UCSD-AML1 (cell line): Measurements from ENCODE around the gene AP2A2.
"Not testable (repeated sequence)": the region's sequence is repeated elsewhere in the genome, so short reads cannot be mapped to it uniquely, and the experiment has no call there.

Experiments
- DNase-seq: peaks from one replicate; lab custom pipeline; 2025; ENCODE audit not compliant: unreplicated experiment; lab: John Stamatoyannopoulos, UW

The AP2A2 gene

DNA sequence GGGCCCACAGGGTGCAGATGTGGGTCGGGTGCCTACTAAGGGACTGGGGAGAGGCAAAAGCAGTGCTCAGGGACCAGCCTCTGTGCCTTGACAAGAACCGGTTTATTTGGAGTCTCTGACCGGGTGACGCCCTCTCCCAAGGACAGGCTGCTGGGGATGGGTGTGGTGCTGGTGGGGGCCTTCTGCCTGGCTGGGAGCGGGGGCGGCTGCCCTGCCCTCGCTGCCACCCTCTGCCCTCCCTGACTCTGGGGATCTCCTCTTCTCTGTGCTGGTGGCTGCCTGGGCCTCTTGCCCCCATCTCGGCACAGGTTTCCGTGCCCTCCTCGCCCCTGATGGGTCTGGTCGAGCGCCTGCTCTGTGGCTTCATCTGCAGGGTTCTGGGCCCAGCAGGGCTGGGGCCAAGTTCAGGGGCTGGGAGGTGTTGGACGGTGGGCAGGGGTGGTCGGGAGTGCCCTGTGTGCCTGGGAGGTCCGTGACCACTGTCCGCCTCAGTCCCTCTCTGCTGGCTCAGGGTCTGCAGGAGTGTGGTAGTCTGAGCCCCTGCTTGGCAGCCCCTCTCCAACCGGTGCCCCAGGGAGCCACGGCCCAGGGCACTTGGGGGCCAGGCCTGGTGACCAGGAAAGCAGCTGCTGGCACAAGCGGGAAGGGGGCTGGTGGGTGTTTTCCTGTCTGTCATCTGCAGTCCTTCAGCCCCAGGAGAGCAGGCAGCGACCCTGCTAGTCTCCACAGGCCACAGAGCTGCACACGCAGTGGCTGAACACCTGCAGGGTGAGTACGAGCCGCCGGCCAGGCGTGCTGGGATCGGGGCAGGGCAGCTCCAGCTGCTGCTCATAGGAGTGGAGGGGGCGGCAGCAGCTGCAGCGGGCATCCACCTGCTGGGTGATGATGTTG, 87.3 kb downstream of the AP2A2 start:
- no peak for DNase-seq

DNA sequence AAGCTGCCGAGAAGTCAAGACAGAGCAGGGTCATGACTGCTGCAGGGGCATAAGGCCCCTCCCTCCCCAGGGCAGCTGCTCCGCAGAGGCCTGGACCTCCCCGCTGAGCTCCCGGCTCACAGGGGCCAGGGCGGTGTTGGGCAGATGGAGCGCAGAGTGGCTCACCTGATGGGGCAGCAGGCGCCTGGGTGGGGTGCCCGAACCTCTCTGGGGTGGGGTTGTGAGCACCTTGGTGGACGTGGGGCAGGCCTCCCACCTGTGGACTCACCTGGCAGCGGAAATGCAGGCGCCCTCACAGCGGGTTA, 87.9 kb downstream of the AP2A2 start:
- DNase-seq: no peak

DNA sequence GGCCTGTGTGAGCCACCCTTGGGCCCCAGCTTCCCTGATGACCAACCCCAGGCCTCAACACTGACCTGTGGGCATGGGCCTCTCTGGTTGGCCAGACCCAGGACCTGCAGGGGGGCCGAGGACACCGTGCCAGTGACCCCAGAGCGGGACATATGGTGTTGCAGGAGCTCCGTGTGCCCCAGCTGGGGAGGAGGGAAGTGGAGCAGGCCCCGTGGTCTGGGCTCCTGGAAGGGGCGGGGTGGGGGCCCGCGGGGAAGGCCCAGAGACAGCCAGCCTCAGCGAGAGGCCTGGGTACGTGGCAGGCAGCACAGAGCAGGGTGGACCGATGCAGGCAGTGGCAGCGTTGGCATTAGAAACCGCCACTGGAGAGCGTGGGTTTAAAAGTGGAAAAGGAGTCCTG, 88.6 kb downstream of the AP2A2 start:
- no peak for DNase-seq

DNA sequence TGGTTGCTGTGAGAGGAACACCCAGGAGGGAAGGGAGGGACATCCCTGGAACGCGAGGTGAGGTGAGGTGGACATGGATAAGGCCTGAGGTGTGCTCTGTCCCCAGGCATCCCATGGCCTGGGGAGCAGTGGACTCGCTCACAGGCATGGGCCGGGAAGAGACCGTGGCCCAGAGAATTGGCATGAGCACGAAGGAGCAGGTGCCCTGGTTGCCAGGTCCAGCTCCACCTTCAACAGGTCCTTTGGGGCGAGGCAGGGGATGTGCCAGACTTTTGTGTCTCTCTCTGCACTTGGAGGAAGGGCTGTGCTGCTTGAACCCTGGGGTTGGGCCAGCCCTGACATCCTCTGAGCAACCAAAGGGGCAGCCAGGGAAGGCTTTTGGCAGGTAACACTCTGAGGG, 89.4 kb downstream of the AP2A2 start:
- DNase-seq: no peak

DNA sequence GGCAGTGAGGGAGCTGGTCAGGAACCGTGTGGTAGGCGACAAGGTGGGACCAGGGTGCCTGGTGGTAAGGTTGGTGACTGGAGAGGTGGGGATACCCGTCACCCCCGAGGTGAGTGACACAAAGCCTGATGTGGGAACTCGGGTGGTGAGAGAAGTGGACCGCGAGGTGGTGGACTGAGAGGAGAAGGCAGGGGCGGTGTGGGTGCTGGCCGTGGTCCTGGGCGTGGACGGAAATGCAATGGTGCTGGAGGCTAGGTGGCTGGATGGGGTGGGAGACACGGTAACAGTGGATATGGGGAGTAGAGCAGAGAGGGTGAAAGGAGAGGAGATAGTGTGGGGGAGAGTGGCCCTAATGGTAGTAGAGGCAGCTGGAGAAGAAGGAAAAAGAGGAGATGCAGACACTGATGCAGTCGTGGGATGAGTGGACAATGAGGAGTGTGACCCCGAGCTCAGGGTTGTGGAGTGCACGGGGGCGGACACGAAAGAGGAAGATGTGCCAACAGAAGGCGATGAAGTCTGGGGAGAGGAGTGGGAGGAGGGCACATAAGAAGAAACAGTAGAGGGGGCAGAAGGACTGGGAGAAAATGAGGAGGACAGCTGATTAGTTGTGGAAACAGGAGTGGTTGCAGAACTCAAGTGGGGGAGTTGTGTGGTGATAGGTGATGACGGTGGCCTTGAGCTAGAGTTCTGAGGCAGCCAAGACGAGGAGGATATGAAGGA, 90.3 kb downstream of the AP2A2 start:
- no peak for DNase-seq

DNA sequence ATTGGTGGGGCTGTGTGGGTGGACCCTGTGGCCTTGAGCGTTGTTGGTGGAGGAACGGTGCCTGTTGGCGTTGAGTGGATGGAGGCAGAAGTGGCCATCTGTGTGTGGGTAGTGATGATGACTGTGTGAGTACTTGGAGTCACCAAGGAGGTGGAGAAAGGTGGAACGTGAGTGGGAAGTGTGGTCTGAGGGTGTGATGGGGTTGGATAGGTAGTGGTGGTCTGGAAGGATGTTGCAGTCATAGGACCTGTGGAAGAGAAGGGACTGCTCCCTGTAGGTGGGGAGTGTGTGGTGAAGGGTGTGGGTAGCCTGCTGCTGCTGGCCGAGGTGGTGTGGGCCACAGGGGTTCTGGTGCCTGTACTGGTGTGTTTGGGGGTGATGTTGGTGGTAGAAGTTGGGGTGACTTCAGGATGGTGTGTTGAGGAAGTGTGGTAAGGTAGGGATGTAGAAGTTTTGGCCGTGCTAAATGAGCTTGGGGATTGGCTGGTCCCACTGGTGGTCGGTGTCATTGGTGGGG, 91.0 kb downstream of the AP2A2 start:
- not testable (repeated sequence) for DNase-seq

DNA sequence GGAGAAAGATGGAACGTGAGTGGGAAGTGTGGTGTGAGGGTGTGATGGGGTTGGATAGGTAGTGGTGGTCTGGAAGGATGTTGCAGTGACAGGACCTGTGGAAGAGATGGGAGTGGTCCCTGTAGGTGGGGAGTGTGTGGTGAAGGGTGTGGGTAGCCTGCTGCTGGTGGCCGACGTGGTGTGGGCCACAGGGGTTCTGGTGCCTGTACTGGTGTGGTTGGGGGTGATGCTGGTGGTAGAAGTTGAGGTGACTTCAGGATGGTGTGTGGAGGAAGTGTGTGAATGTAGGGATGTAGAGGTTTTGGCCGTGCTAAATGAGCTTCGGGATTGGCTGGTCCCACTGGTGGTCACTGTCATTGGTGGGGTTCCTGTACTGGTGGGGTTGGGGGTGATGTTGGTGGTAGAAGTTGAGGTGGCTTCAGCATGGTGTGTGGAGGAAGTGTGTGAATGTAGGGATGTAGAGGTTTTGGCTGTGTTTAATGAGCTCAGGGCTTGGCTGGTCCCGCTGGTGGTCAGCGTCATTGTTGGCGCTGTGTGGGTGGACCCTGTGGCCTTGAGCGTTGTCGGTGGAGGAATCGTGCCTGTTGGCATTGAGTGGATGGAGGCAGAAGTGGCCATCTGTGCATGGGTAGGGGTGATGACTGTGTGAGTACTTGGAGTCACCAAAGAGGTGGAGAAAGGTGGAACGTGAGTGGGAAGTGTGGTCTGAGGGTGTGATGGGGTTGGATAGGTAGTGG, 91.8 kb downstream of the AP2A2 start:
- DNase-seq: no peak

DNA sequence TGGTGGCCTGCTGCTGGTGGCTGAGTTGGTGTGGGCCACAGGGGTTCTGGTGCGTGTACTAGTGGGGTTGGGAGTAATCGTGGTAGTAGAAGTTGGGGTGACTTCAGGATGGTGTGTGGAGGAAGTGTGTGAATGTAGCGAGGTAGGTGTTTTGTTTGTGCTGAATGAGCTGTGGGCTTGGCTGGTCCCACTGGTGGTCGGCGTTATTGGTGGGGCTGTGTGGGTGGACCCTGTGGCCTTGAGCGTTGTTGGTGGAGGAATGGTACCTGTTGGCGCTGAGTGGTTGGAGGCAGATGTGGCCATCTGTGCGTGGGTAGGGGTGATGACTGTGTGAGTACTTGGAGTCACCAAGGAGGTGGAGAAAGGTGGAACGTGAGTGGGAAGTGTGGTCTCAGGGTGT, 92.4 kb downstream of the AP2A2 start:
- no peak for DNase-seq

DNA sequence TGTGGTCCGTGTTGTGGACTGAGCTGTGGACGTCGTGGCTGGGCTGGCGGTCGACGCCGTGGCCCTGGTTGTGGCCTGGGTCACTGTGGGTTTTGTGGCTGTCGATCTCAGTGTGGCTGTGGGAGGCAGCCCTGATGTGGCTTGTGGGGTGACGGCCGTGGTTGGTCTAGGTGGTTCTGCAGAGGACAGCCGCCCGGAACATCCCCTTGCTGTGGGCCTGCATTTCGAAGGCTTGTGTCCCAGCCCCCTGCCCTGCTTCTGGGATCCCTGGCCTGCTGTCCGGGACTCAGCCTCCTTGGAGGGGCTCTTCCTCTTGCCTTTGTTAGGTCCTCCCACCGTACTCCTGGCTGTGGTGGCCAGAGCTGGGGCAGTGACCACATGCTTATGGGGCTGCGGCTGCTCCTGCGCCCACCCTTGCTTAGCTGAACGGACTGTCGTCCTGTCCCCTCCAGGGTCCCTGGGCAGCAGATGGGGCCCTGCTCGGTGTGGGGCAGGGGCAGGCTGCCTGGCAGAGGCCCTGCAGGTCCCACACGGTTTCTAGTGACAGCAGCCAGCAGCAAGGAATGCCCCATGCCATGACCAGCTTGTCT, 93.7 kb downstream of the AP2A2 start:
- no peak for DNase-seq

DNA sequence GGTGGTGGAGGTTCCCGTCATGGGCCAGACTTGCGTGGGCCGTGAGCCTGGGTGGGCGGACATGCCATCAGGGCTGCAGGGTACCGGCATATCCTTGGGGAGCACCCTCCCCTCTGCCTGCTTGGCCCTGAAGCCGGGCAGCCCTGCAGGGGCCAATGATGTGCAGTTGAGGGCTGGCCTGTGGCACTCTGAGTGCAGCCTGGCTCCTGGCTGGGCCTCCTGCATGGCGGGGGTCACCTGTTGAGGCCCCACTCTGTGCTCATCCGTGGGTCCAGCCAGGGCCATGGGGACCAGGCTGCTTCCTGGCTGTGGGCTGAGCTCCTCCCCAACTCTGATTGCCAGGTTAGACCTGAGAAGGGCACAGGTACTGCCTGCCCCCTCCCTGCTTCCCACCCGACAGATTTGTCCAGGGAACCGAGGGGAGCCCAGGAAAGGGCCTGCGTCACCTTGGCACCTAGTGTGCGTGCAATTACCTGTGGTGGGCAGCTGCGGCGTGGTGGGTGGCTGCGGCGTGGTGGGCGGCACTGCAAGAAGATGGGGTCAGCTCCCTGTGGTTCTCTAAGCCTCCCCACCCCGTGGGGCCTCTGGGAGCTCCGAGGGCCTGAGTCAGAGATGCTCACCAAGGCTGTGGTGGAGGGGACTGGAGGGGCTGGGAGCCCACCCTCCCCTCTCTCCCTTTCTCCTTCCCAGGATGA, 94.7 kb downstream of the AP2A2 start:
- no peak for DNase-seq

DNA sequence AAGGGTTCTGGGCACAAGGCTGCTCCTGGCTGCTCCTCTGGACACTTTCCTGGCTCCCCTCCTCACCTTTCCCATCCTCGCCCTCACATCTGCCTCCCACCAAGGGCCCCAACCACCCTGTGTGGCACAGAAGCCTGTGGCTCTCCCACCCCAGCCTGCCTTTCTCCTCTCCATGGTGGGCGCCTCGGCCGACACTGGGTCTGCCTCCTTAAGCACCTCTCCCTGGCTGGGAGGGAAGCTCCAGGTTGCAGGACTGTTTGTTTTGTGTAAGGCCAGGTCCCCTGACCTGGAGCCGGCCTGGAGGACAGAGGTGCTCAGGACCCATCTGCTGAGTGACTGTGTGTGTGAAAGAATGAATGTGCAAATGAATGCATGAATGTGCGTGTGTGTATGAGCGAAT, 96.7 kb downstream of the AP2A2 start:
- DNase-seq: no peak

DNA sequence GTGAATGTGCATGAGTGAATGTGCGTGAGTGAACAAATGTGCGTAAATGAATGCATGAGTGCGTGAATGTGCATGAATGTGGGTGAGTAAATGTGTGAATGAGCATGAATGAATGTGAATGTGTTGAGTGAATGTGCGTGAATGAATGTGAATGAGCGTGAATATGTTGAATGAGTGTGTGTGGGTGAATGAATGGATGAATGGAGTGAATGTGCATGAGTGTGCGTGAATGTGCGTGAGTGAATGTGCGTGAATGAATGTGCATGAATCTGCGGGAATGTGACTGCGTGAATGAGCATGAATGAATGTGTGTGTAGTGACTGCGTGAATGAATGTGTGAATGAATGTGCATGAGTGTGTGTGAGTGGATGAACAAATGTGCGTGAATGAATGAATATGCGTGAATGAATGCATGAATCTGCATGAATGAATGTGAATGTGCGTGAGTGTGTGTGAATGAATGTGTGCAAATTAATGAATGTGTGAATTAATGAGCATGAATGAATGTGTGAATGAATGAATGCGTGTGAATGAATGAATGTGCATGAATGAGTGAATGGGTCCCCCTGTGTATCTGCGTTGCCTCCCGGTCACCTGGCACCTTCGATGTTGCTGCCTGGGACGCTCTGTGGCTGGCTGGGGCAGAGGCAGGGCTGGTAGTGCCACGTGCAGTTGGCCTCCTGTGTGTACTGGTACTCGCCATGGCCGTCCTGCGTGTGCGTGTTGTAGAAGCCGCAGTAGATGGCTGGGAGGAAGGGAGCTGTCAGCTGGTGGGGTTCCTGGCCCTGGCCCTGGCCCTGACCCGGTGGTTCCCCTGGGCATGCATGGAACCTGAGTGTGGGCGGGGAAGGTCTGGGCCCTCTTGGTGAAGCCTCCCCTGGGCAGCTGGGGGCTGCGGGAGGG, 97.5 kb downstream of the AP2A2 start:
- no peak for DNase-seq

DNA sequence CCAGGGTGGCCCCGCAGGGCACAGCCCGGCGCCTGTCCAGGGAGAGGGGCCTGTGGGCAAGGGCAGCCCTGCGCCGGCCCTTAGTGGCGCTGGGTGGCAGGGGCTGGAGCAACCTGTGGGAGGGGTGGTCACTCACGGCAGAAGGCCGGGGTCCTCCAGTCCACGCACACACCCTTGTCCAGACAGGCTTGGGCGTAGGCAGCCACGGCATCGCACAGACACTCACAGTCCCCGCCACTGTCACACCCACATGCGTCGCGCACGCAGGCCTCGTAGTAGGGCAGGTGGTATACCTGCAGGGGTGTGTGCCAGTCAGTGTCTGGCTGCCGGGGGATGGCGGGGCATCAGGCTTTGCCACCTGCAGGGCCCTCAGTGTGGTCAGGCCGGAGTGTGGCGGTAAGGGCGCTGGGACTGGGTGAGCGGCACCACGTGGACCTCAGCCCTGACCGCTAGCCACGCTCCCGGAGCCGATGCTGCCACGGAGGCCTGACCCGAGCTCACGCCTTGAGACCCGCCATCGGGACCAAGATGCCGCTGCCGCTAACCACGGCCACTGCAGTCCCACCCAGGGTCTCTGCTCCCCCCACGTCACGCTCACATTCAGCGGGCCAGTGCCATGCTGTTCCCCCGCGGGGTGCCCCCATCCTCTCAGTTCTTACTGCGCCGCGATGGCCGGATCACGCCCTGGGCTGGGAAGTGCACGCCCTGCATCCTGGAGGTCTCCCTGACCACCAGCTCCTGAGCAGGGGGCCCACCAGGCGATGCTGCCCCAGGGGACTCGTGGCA, 98.3 kb downstream of the AP2A2 start:
- no peak for DNase-seq

DNA sequence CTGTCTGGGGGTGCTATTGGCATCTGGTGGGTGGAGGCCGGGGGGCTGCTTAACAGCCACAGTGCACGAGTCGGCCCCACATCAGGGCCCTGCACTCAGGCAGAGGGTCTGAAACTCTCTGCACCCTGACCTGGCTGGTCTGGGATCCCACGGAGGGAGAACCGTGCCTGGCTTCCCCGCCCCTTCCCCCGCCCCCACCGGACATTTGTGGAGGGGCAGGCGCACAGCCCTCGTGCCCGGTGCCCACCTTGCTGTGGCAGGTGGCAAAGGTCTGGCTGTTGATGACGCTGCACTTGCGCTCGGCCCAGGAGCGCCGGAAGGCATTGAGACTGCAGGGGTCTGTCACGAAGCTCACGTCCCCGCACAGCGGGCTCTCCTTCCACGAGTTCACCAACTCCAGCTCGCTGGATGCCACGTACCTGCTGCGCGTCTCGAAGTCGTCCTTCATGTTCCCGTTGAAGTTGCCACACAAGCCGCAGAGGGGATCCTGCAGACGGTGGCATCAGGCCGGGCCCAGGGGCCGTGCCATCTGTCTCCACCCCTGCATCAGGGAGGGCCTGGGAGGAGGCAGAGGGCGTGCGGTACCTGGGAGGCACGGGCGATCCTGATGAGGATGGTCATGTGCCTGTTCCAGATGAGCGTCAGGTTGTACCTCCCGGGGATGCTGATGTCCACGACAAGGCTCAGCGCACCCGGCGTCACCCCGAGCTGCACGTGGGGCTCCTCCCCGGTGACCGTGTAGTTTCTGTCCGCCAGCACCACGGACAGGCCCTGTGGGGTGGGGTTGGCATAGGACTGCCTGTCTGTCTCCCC, 99.1 kb downstream of the AP2A2 start:
- no peak for DNase-seq

DNA sequence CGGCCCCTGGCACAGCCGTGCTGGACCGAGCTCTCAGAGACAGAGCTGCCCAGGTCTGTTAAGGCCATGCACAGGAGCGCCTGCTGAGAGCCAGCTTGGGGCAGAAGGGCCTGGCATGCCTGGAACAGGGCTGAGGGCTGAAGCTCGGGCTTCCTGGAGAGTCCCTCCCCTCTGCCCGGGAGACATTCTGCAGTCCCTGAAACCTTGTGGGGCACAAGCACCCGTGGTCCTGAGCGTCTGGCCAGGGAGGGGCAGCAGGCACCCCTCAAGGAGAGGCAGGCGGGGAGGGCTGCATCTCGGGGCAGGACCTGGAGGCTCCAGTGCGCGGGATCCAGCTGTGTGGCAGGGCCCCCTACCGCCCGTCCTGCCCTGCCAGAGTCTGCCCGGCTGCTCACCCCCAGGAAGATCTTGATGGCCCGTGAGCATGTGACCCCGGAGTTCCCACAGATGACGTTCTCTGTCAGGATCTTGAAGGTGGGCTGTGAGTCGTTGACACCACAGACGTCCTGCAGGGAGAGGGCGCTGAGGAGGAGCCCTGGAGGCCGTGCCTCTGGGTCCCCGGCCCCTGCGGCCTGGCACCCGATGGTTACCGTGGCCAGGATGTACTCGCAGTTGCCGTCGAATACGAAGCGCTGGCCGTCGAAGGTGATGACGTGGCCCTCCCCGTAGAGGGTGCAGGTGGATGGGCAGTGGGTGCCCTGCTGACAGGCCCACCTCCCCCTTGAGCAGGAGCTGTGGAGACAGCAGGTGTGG, 99.9 kb downstream of the AP2A2 start:
- DNase-seq: no peak

DNA sequence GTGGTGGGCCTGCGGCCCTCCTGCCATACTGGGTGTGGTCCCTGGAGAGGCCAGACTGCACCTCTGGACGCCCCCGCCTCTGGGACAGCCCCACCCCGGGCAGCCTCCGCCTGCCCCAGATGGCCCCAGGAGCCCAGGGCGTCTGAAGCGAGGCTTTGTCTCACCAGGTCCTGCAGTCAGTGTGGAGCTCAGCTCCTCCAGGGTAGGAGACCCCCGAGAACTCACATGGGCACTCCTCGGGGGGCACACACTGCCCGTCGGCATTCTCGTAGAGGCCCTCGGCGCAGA, 100.4 kb downstream of the AP2A2 start:
- DNase-seq: no peak

DNA sequence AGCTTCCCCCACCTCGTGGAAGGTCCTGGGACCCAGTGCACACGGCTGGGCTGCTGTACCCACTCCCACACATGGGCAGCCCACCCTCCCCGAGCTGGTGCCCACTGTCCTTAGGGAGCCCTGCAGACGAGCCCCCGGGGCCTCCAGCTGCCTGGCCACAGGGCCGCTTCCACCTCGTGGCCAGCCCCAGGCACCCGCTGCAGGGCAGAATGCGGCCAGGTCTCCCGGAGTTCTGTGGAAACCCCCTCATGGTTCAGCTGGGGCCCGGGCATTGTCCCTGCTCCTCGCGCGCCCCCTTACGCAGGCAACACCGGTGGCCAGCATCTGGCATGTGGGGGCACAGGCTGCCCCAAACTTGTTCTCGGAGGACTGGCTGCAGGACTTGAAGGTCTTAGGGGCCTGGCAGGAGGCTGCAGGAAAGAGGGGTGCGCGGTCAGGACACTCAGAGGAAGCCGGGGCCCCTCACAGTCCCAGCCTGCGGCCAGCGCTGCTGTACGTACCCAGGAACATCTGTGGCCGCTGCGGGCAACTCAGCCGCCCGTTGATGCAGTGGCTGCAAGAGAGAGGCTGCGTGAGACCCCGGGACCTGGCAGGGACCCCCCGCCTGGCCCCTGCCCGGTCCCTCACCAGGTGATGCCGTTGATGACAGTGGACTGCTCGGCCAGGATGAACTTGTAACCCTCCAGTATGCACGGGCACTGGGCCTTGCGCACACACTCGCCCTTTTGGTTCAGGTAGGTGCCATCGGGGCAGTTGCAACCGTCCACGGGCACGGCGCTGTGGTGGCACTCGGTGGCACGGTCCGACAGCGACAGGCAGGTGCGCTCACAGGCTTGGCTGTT, 101.2 kb downstream of the AP2A2 start:
- DNase-seq: no peak
